SK-MEL-5 (cell line): ENCODE data around the gene UBE2Q1. TPM values are rescaled to one million over a fixed set of nuclear protein-coding genes. Genes with fewer than 3 reads are reported as not detected.

Experiments
- DNase-seq: peaks from one replicate; pipeline ENCODE4 v3.0.0-alpha.2; 2016; ENCODE audit warnings: low read depth, low spot score
- in situ Hi-C: cut with HindIII; loops from 2 replicates; pipeline ENCODE4 v1.10.0; 2016; ENCODE audit warnings: low sequenced_read_pairs, high pct_unique_total_duplicates, low pct_unique_long_range_greater_than_20kb
- total RNA-seq: library from RNA; depleted of rRNA; stranded (reverse); fragments of >200 nt; shearing (Covaris generic); gene quantifications from 2 replicates; pipeline ENCODE4 v1.2.3, GENCODE V29; 2014

UBE2Q1 gene
- total RNA-seq, 1 experiment from 2014 or later: 147 TPM

DNA sequence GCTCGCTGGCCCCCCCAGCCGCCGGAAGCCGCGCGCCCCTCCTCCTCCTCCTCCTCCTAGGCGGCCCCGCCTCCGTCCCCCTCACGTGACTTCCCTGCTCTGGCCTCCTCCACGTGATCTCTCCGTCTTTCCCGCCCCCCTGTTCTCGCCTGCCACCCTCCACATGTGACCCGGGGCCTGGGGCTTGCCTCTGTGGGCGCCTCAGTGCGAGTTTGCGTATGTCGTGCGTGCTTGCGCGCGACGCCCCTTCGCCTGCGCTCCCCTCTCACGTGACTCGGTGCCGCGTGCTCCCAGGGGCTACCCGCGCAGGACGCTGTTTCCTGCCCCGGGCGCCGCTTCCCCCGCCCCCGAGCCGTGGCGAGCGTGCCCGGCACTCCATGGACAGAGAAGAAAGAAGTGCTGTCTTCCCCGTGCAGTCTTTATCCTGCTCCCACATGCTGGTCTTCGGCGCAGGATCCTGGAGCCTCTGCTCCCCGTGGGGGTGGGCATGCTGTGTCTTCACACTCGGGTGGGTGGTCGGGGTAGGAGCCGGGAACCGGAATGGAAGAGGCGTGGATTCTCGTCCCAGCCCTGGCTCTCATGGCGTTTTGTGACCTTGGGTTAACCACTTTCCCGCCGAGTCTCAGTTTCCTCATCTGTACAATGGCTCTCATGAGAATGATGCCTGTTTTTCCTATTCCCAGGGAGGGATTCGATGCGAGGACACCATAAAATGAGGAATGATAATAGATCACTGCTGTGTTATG is 431 bp upstream of the UBE2Q1 start:
- in situ Hi-C loops: no loop called here

GRCh38 chr1:154557248-154557938 is 1.1 kb downstream of the UBE2Q1 start:
- DNase-seq: no peak
- in situ Hi-C loops: no loop called here

More for the DNA sequence above, 431 bp upstream of the UBE2Q1 start:
- DNase-seq: peak; percentile 100

DNA sequence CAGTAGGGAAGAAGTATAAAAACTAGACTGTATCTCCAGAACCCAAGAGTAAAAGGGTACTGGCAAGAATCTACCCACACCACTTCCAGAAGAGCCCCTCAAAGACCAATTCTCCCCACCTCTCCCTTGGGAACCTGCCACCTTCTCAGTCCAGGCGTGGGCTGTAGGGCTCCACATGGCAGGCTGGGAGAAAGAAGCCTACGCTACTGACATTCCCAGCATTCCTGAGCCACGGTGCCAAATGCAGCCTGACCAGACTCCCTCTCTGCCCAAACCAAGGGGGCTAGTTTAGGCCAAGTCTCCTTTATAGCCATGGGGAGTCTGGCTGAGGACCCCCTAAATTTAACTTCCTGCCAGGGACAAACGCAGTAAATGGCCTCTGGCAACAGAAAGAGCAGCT is 2.0 kb downstream of the UBE2Q1 start:
- in situ Hi-C loops: no loop called here
- DNase-seq: peak; percentile 42

GRCh38 chr1:154553056-154554030 is 5.1 kb downstream of the UBE2Q1 start:
- in situ Hi-C loops: no loop called here
- no peak for DNase-seq

- no peak for DNase-seq
- in situ Hi-C loops: no loop called here
These were observed 6.4 kb downstream of the UBE2Q1 start for GRCh38 chr1:154552036-154552435.

DNA sequence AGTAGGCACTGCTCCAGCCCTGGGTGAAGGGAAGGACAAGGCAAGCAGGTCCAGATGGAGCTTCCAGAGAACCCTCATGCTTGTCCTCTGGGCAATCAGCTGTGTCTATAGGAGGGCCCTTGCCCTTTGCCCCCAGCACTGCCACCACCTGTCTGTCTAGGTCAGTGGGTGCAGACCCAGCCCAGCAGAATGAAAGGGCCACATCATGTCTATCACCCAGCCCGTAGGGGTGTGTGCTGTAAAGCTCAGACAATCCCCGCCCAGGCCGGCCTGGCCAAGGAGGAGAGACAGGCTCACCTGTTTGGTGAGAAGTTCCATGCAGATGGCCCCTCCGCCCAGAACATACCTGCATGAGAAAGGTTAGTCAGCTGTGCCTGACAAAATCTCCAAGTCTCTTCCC is 7.0 kb downstream of the UBE2Q1 start:
- in situ Hi-C loops: no loop called here
- no peak for DNase-seq

DNA sequence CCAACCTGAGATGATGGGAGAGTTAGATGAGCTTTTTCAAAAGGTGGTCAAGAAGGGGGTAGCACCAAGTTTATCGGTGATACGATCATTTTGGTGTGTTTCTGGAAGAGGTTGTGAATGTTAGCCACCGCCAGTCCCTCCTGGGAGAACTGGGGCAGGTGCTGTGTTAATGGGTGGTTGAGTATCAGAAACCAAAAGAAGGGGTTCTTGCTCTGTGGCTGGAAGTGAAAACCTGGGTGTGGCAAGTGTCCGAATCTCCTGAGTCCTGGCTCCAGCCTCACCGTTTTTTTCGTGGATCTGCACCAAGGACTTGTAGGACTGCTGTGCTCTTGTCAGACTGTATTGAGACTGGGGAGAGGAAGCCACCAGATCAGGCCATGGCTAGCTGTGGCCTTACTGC is 7.8 kb downstream of the UBE2Q1 start:
- DNase-seq: no peak
- in situ Hi-C loops: no loop called here

DNA sequence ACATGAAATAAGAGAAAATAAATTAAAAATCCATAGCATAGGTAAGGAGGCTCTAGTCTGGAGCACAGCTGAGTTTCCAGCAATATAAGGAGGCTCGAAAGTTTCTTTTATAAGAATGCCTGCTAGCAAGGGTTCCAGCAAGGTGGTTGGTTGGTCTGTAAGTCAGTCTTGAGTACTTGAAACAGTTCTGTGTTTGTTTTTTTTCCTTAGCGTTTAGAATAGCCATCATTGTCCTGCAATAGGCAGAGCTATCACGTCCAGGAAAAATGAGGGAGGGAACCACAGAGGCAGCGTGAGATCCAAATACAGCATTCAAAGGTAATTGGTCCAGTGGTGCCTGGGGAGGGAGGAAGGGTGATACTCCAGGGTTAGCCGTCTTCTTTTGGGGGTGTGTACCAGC is 8.4 kb downstream of the UBE2Q1 start:
- in situ Hi-C loops: no loop called here
- peak; percentile 59 for DNase-seq

DNA sequence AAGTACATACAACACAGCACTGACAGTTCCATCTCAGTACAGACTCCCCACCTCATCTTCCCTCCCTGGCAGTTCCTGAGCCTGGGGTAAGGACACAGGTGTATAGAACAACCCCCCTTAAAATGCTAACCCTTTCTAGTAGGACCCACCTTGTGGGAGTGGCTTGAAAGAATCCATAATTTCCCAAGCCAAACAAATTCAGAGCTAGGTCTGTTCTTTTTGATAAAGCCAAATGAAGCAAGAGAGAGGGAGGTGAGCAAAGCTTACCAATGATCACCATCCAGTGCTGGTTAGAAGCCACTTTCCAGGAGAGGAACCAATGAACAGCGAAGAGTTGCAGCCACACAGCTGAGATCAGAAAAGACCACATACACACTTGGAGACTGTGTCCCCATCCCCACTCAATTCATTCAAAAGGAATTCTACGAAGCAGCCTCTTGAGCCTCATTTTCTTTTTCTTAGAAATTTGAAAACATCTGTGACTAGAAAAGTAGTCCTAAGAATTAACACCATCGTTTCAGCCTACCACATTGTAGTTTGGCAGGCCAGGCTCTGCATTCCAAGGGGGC is 9.2 kb downstream of the UBE2Q1 start:
- in situ Hi-C loops: no loop called here
- no peak for DNase-seq

- DNase-seq: no peak
- in situ Hi-C loops: no loop called here
These were observed 10.4 kb downstream of the UBE2Q1 start for GRCh38 chr1:154548028-154548427.

DNA sequence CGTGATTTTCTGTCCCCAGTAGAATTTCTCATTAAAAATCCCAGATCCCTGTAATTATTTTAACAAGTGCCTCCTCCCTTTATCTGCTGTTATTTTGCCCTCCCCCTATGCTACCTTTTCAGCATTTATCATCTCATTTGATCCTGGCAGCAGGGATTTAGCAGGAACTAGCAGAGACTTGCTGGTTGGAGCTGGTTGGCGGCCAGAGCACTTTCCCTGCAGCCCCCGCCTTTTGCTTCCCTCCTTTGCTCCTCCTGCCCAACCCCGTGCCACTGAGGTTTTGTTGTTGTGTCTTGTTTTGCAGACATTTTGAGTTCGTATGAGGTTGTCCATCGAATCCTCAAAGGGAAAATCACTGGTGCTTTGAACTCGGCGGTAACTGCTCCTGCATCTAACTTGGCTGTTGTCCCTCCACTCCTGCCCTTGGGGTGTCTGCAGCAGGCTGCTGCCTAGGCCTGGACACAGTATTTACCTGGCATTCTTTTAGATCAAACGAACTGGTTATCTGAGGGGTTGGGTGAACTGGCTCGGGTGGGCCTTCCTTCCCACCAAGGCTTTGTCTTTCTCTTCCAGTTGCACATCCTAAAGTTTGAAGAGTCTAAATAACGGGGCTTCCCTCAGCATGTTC is 11.2 kb downstream of the UBE2Q1 start:
- in situ Hi-C loops: no loop called here
- no peak for DNase-seq

DNA sequence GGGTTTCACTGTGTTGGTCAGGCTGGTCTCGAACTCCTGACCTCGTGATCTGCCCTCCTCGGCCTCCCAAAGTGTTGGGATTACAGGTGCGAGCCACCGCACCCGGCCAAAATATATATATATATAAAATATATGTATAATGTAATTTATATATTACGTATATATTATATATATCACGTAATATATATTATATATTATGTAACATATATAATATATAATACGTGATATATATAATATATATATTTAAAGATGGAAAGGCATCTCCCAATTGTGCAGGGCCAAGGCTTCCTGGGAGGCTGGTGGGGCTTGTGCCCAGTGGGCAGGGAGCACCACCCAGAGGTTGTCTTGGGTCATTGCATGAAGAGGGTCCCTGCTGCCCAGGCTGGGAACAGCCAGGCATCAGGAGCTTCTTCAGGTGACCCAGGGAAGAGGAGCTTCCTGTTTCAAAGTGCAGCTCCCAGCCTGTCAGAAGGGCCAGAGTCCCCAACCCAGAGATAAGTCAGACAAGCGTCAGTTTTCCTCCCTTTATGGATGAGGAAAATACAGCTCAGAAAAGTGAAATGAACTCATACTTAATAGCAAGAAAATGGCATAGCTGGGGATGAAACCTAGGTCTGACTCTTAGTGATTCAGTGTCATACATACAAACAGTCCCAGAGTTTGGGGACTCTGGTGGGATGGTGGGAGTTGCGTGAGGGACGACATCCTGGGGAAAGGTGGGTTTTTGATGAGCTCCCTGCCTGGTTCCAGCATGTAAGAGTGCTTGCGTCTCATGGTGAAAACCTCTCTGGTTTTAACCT is 12.0 kb downstream of the UBE2Q1 start:
- in situ Hi-C loops: no loop called here
- DNase-seq: peak; percentile 93

- in situ Hi-C loops: no loop called here
- DNase-seq: no peak
These were observed 17.2 kb downstream of the UBE2Q1 start for GRCh38 chr1:154541231-154541630.

DNA sequence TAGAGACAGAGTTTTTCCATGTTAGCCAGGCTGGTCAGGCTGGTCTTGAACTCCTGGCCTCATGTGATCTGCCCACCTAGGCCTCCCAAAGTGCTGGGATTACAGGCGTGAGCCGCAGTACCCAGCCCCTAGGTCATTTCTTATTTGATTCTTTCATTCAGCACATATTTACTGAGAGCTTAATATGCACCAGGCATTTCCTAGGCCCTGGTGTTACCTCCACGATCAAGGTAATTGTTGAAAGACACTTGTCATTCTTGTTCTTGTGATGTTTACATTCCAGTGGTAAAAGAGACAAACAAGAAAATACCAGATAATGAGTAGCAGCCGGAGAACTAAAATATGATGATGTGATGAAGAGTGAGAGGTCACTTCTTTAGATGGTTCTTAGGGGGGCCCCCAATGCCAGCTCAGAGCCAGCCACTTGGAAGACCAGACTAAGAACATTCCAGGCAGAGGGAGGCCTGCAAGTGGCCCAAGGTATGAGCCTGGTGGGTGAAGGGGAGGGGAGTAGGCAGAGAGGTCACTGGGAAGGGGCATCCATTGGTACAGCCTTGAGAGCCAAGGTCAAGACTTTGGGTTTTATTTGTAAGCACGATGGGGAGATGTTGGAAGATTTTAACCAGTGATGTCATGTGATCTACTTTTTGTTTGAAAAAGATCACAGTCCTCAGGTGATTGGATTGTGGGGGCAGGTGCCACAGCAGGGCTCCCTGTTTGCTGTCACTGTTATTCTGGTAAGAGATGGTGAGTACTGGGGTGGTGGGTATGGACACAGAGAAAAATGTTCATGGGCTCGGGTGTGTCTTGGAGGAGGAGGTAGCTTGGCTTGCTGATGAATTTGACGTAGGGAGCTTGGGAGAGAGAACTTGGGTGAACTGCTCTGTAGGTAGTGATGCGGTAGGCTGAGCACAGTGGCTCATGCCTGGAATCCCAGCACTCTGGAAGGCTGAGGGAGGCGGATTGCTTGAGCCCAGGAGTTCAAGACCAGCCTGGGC is 18.7 kb downstream of the UBE2Q1 start:
- in situ Hi-C loops: no loop called here

DNA sequence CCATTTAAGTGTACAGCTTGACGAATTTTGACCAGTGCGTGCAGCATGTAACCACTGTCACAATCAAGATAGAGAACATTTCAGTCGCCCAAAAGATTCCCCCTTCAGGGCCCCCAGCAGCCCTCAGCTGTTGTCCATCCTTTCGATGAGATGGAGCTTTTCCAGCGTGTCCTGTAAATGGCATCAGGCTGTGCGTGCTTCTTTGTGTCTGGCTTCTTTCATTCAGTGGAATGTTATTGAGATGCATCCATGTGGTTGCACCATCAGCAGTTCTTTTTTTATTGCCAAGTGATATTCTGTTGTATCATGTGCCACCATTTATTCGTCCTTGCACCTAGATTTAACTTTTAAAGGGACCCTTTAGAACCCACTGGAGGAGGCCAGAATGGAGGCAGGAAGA is 21.9 kb downstream of the UBE2Q1 start:
- no peak for DNase-seq
- in situ Hi-C loops: no loop called here

More for the DNA sequence above, 18.7 kb downstream of the UBE2Q1 start:
- DNase-seq: no peak
